Measurements from ENCODE around the gene SH3BP4.
A peak's percentile ranks its signal among the peaks of the same experiment; 100 is the strongest.

Gene SH3BP4

GRCh38 chr2:235021752-235022151 is 69.9 kb downstream of the SH3BP4 start:
- DNase-seq, result peak; percentile 95

- DNase-seq, result peak; percentile 98
Measured at GRCh38 chr2:235024191-235024860, 72.5 kb downstream of the SH3BP4 start.

- DNase-seq, result peak; percentile 53
Measured at GRCh38 chr2:235024931-235025773, 73.3 kb downstream of the SH3BP4 start.

GRCh38 chr2:235025800-235026536 is 74.2 kb downstream of the SH3BP4 start:
- DNase-seq, result peak; percentile 81

GRCh38 chr2:235026649-235027557 is 75.1 kb downstream of the SH3BP4 start:
- DNase-seq, result peak; percentile 80

- DNase-seq, result peak; percentile 86
Measured at GRCh38 chr2:235027558-235028214, 75.9 kb downstream of the SH3BP4 start.

GRCh38 chr2:235028646-235029045 is 76.8 kb downstream of the SH3BP4 start:
- DNase-seq, result no peak

- no peak for DNase-seq
Measured at GRCh38 chr2:235029054-235029453, 77.2 kb downstream of the SH3BP4 start.

GRCh38 chr2:235030126-235030525 is 78.3 kb downstream of the SH3BP4 start:
- DNase-seq, result no peak

GRCh38 chr2:235030936-235031335 is 79.1 kb downstream of the SH3BP4 start:
- no peak for DNase-seq

- no peak for DNase-seq
Measured at GRCh38 chr2:235031686-235032373, 80.0 kb downstream of the SH3BP4 start.

- DNase-seq, result no peak
Measured at GRCh38 chr2:235032466-235032865, 80.6 kb downstream of the SH3BP4 start.

GRCh38 chr2:235032949-235033348 is 81.1 kb downstream of the SH3BP4 start:
- DNase-seq, result no peak

GRCh38 chr2:235034265-235035118 is 82.7 kb downstream of the SH3BP4 start:
- DNase-seq, result no peak

- no peak for DNase-seq
Measured at GRCh38 chr2:235037604-235038166, 85.9 kb downstream of the SH3BP4 start.

GRCh38 chr2:235041221-235041917 is 89.6 kb downstream of the SH3BP4 start:
- DNase-seq, result no peak

GRCh38 chr2:235041918-235042575 is 90.2 kb downstream of the SH3BP4 start:
- no peak for DNase-seq
